Panc1 (cell line): ENCODE measurements around the gene RRBP1.
A peak's percentile ranks its signal among the peaks of the same experiment; 100 is the strongest.

ENCODE experiments used
- CTCF ChIP-seq: fragments of 450-650 bp; IDR thresholded peaks from 2 replicates; pipeline ENCODE4 v1.5.1; 2017; ENCODE audit warnings: mild to moderate bottlenecking
- POLR2AphosphoS5 ChIP-seq: IDR thresholded peaks from 2 replicates; pipeline ENCODE4 v1.6.1; 2012; ENCODE audit warnings: mild to moderate bottlenecking, low read depth, low read length, moderate library complexity
- REST ChIP-seq, 2 experiments: IDR thresholded peaks; 2 replicates each; pipeline ENCODE4 v1.6.1; 2011 to 2012; ENCODE audit warnings: low read depth in 2 of 2, control low read depth in 1 of 2, low read length in 1 of 2, mild to moderate bottlenecking in 1 of 2, moderate library complexity in 1 of 2; ENCODE audit not compliant: insufficient read depth in 1 of 2

GRCh38 chr20:17655286-17655651 is 26.8 kb downstream of the RRBP1 start:
- peak; percentile 50 for TF ChIP-seq CTCF
- TF ChIP-seq POLR2AphosphoS5, result no peak
- TF ChIP-seq REST (IDR thresholded peaks at IDR 0.05; ENCODE audit: insufficient read depth in 1 of 2, low read depth in 2 of 2, low read length in 1 of 2), result no peak
